ENCODE data around the gene CTAGE9. TPM values are rescaled to one million over a fixed set of nuclear protein-coding genes. Genes with fewer than 3 reads are reported as not detected.

Gene CTAGE9
- total RNA-seq, 2 donors from 2014 or later = not detected

DNA sequence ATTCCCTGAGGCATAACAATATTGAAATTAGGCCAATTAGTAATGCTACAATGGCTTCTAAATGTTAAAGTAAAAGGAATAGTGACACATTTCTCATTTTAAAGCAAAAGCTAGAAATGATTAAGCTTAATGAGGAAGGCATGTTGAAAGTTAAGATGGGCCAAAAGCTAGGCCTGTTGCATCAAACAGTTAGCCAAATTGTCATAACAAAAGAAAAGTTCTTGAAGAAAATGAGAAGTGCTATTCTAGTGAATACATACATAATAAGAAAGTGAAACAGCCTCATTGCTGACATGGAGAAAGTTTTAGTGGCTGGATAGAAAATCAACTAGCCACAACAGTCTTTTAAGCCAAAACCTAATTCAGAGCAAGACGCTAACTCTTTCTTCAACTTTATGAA is 22.5 kb downstream of the CTAGE9 start:
- intact Hi-C loops (cut with DNase I) = no loop called here
- Histone ChIP-seq H3K9ac (ENCODE audit: low read depth in 2 of 2, low read length in 2 of 2) (no peak overlapping the region), H3K4me3 (no peak overlapping the region), H3K36me3 (no peaks in the 10 kb centered on the region), H3K4me1 (no peaks in the 10 kb centered on the region), H3K27ac (no peak overlapping the region), H3K27me3 (no peaks in the 10 kb centered on the region), H3K9me3 (no peaks in the 10 kb centered on the region)
- no peak for DNase-seq
- TF ChIP-seq CTCF (IDR thresholded peaks at IDR 0.05) = no peak

GRCh38 chr6:131687022-131687421 is 23.8 kb downstream of the CTAGE9 start:
- Histone ChIP-seq H3K4me3 (no peak overlapping the region), H3K27me3 (no peaks in the 10 kb centered on the region), H3K27ac (no peak overlapping the region), H3K9me3 (no peaks in the 10 kb centered on the region), H3K9ac (ENCODE audit: low read depth in 2 of 2, low read length in 2 of 2) (no peak overlapping the region), H3K4me1 (no peaks in the 10 kb centered on the region), H3K36me3 (no peaks in the 10 kb centered on the region)
- DNase-seq = no peak
- no peak for TF ChIP-seq CTCF (IDR thresholded peaks at IDR 0.05)
- intact Hi-C loops (cut with DNase I) = no loop called here

DNA sequence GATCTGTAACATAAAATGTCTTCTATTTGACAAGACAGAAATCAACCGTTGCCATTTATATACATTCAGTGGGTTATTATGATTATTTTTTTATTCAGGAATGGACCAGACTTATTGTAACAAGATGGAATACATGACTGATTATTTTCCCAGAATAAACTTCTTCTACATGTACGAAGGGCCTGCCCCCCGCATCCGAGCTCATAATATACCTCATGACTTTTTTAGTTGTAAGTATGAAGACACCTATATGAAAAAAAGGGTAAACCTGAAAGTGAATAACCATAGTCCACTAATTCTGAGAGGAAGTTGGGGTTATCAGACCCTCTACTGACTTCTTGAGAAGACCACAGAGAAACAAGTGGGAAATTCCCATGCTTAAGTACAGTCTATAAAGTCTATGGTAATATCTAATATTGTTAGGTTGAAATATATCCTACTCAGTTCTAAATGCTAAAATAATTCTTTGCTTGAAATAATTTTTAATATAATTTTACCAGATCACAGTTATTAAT is 25.5 kb downstream of the CTAGE9 start:
- Histone ChIP-seq H3K27me3 (no peaks in the 10 kb centered on the region), H3K4me3 (no peak overlapping the region), H3K4me1 (no peaks in the 10 kb centered on the region), H3K9me3 (no peaks in the 10 kb centered on the region), H3K9ac (ENCODE audit: low read depth in 2 of 2, low read length in 2 of 2) (no peak overlapping the region), H3K27ac (no peak overlapping the region), H3K36me3 (no peaks in the 10 kb centered on the region)
- intact Hi-C loops (cut with DNase I) = no loop called here
- no peak for TF ChIP-seq CTCF (IDR thresholded peaks at IDR 0.05)
- no peak for DNase-seq

GRCh38 chr6:131683479-131683878 is 27.3 kb downstream of the CTAGE9 start:
- Histone ChIP-seq H3K27ac (no peak overlapping the region), H3K4me3 (no peak overlapping the region), H3K9ac (ENCODE audit: low read depth in 2 of 2, low read length in 2 of 2) (no peak overlapping the region), H3K9me3 (no peaks in the 10 kb centered on the region), H3K4me1 (no peaks in the 10 kb centered on the region), H3K36me3 (no peaks in the 10 kb centered on the region), H3K27me3 (no peaks in the 10 kb centered on the region)
- no peak for DNase-seq
- intact Hi-C loops (cut with DNase I) = no loop called here
- no peak for TF ChIP-seq CTCF (IDR thresholded peaks at IDR 0.05)

DNA sequence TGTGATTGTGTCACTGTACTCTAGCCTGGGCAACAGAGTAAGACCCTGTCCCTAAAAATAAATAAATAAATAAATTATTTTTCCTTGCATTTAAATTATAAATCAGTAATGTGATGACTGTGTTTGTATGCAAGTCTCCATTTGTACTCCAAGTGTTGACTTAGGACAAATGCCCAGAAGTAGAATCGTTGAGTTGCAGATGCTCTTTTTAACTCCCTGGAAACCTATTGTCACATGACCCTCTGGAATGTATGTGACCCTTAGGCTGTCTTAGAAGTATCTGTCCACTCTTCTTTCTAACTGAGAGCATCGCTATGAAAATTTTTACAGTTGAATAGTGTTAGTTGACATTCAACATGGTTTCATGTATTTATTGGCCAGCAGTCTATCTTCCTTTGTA is 28.4 kb downstream of the CTAGE9 start:
- H3K4me1 ChIP-seq = no peaks in the 10 kb centered on the region
- H3K4me3 ChIP-seq = no peak overlapping the region
- no peaks in the 10 kb centered on the region for H3K9me3 ChIP-seq
- intact Hi-C loops (cut with DNase I) = no loop called here
- H3K36me3 ChIP-seq = no peaks in the 10 kb centered on the region
- DNase-seq = no peak
- H3K9ac ChIP-seq (ENCODE audit: low read depth in 2 of 2, low read length in 2 of 2) = no peak overlapping the region
- H3K27ac ChIP-seq = no peak overlapping the region
- no peaks in the 10 kb centered on the region for H3K27me3 ChIP-seq
- TF ChIP-seq CTCF (IDR thresholded peaks at IDR 0.05) = no peak

- no peaks in the 10 kb centered on the region for H3K4me1 ChIP-seq
- H3K4me3 ChIP-seq = no peak overlapping the region
- H3K9me3 ChIP-seq = no peaks in the 10 kb centered on the region
- H3K27me3 ChIP-seq = no peaks in the 10 kb centered on the region
- no peak for TF ChIP-seq CTCF (IDR thresholded peaks at IDR 0.05)
- H3K9ac ChIP-seq (ENCODE audit: low read depth in 2 of 2, low read length in 2 of 2) = no peak overlapping the region
- no peaks in the 10 kb centered on the region for H3K36me3 ChIP-seq
- intact Hi-C loops (cut with DNase I) = no loop called here
- DNase-seq = no peak
- H3K27ac ChIP-seq = no peak overlapping the region
Measured at GRCh38 chr6:131681585-131681984, 29.2 kb downstream of the CTAGE9 start.
